Common myeloid progenitor, CD34-positive (primary cell): ENCODE data around the gene NUDT3.

Experiments used
- CTCF ChIA-PET: fragments of 350-600 bp; sonication (Branson Sonifier 250); formaldehyde crosslinking; loops from one replicate; lab custom pipeline; 2021; ENCODE audit warnings: antibody characterized with exemption; lab: Charles Lee
- POLR2A ChIA-PET: fragments of 350-600 bp; sonication (Branson Sonifier 250); formaldehyde crosslinking; loops from one replicate; lab custom pipeline; 2021; ENCODE audit warnings: antibody characterized with exemption; lab: Charles Lee
- DNase-seq, 3 donors: peaks; one replicate each; pipeline versions ENCODE4 v3.0.0 to v3.0.0-alpha.2; 2013
- H3K27ac ChIP-seq, 2 experiments: 1 replicate in 1 of 2; 2 replicates in 1 of 2; pipeline ENCODE4 v1.7.0; 2013; ENCODE audit warnings: inconsistent platforms in 2 of 2, low read length in 2 of 2, mild to moderate bottlenecking in 2 of 2, low read depth in 1 of 2, moderate library complexity in 1 of 2; ENCODE audit not compliant: severe bottlenecking in 2 of 2, insufficient read depth in 1 of 2, poor library complexity in 1 of 2
- H3K27me3 ChIP-seq, 5 experiments: replicated peaks in 2 of 5; 1 replicate in 3 of 5; 2 replicates in 2 of 5; pipeline versions ENCODE4 v1.6.1 to v1.7.0; 2013; ENCODE audit warnings: low read length in 4 of 5, mild to moderate bottlenecking in 2 of 5, moderate library complexity in 2 of 5, inconsistent platforms in 1 of 5; ENCODE audit not compliant: insufficient read depth in 5 of 5, control insufficient read depth in 4 of 5
- H3K36me3 ChIP-seq, 4 experiments: 1 replicate in 2 of 4; 2 replicates in 2 of 4; pipeline versions ENCODE4 v1.6.1 to v1.7.0; 2013; ENCODE audit warnings: low read length in 3 of 4, control low read depth in 1 of 4, mild to moderate bottlenecking in 1 of 4; ENCODE audit not compliant: control insufficient read depth in 4 of 4, insufficient read depth in 4 of 4
- H3K4me1 ChIP-seq, 4 experiments: 1 replicate in 3 of 4; 2 replicates in 1 of 4; pipeline versions ENCODE4 v1.6.1 to v1.7.1; 2013; ENCODE audit warnings: low read length in 3 of 4, mild to moderate bottlenecking in 3 of 4, control low read depth in 1 of 4, inconsistent platforms in 1 of 4, moderate library complexity in 1 of 4; ENCODE audit not compliant: control insufficient read depth in 4 of 4, insufficient read depth in 4 of 4; ENCODE audit errors: control extremely low read depth in 1 of 4
- H3K4me3 ChIP-seq, 7 experiments: 1 replicate in 4 of 7; 2 replicates in 3 of 7; pipeline versions ENCODE4 v1.5.1 to v1.7.0; 2013; ENCODE audit warnings: mild to moderate bottlenecking in 7 of 7, low read length in 6 of 7, moderate library complexity in 6 of 7, inconsistent platforms in 2 of 7, low read depth in 2 of 7, control low read depth in 1 of 7; ENCODE audit not compliant: insufficient read depth in 4 of 7, control insufficient read depth in 1 of 7; ENCODE audit errors: extremely low read depth in 1 of 7
- H3K9me3 ChIP-seq, 5 experiments: 1 replicate in 4 of 5; 2 replicates in 1 of 5; pipeline versions ENCODE4 v1.6.1 to v1.7.1; 2013; ENCODE audit warnings: low read length in 4 of 5, mild to moderate bottlenecking in 2 of 5, inconsistent platforms in 1 of 5, low read depth in 1 of 5, moderate library complexity in 1 of 5; ENCODE audit not compliant: control insufficient read depth in 4 of 5, insufficient read depth in 2 of 5; ENCODE audit errors: control extremely low read depth in 1 of 5
- WGBS: methylation state at CpG from one replicate; pipeline ENCODE4 v1.1.5; 2013; ENCODE audit not compliant: insufficient coverage; 5-methylcytosine and 5-hydroxymethylcytosine counted together

Gene NUDT3

GRCh38 chr6:34321821-34322220 is 70.6 kb downstream of the NUDT3 start:
- no peaks in the 10 kb centered on the region for H3K9me3 ChIP-seq
- no peak overlapping the region for H3K27ac ChIP-seq
- no peaks in the 10 kb centered on the region for H3K27me3 ChIP-seq
- H3K4me3 ChIP-seq = no peak overlapping the region
- POLR2A ChIA-PET = no interaction called here
- H3K4me1 ChIP-seq = peaks cover 3 to 14% (median 11%) of the 10 kb centered on the region in 4 experiments
- CTCF ChIA-PET = interaction anchor here (0.7 to 0.9 kb wide), 2 partner anchors 16 to 94 kb away, joined by 3 read pairs; no protein-coding TSS in a partner anchor
- no peak for DNase-seq
- 100% methylated on average over 4 of the region's 5 CpGs for WGBS
- H3K36me3 ChIP-seq = peaks cover 0 to 3% (median 0%) of the 10 kb centered on the region in 4 experiments

GRCh38 chr6:34319471-34319885 is 73.0 kb downstream of the NUDT3 start:
- POLR2A ChIA-PET = no interaction called here
- peak overlapping the region in 1 of 2 experiments; percentile 73 for H3K27ac ChIP-seq
- WGBS = 100% methylated on average over 2 of the region's 4 CpGs

GRCh38 chr6:34318499-34319470 is 73.7 kb downstream of the NUDT3 start:
- H3K27me3 ChIP-seq = no peaks in the 10 kb centered on the region
- 63% methylated on average over 2 of the region's 4 CpGs for WGBS
- no peaks in the 10 kb centered on the region for H3K9me3 ChIP-seq
- CTCF ChIA-PET = interaction anchor here (1.0 kb wide), 1 partner anchor 10 kb away, joined by 4 read pairs; no protein-coding TSS in a partner anchor
- peaks cover 10 to 33% (median 31%) of the 10 kb centered on the region in 4 experiments for H3K4me1 ChIP-seq
- no peak overlapping the region for H3K4me3 ChIP-seq
- POLR2A ChIA-PET = no interaction called here
- no peak for DNase-seq
- peak overlapping the region in 1 of 2 experiments; percentile 73 for H3K27ac ChIP-seq
- H3K36me3 ChIP-seq = peaks cover 0 to 3% (median 0%) of the 10 kb centered on the region in 4 experiments

More at GRCh38 chr6:34319471-34319885, 73.0 kb downstream of the NUDT3 start:
- peak overlapping the region in 1 of 7 experiments; percentile 3 for H3K4me3 ChIP-seq
- peaks cover 10 to 32% (median 31%) of the 10 kb centered on the region in 4 experiments for H3K4me1 ChIP-seq
- CTCF ChIA-PET = no interaction called here
- H3K36me3 ChIP-seq = peaks cover 0 to 3% (median 0%) of the 10 kb centered on the region in 4 experiments
- no peaks in the 10 kb centered on the region for H3K9me3 ChIP-seq
- H3K27me3 ChIP-seq = no peaks in the 10 kb centered on the region
- DNase-seq = no peak

- POLR2A ChIA-PET = no interaction called here
- DNase-seq = no peak
- Histone ChIP-seq H3K27me3 (no peaks in the 10 kb centered on the region), H3K27ac (peak overlapping the region in 1 of 2 experiments; percentile 73), H3K36me3 (peaks cover 0 to 3% (median 2%) of the 10 kb centered on the region in 4 experiments), H3K9me3 (no peaks in the 10 kb centered on the region), H3K4me3 (no peak overlapping the region), H3K4me1 (peaks cover 10 to 33% (median 31%) of the 10 kb centered on the region in 4 experiments)
- no CpG with 5 or more reads among the region's 3 CpGs for WGBS
- CTCF ChIA-PET = interaction anchor here (1.0 kb wide), 1 partner anchor 9 kb away, joined by 4 read pairs; no protein-coding TSS in a partner anchor
Observed at GRCh38 chr6:34317882-34318498, 74.5 kb downstream of the NUDT3 start.

- H3K27me3 ChIP-seq = no peaks in the 10 kb centered on the region
- no peak overlapping the region for H3K4me3 ChIP-seq
- H3K27ac ChIP-seq = no peak overlapping the region
- POLR2A ChIA-PET = no interaction called here
- H3K9me3 ChIP-seq = no peaks in the 10 kb centered on the region
- CTCF ChIA-PET = interaction anchor here (1.6 to 2.2 kb wide), 2 partner anchors 9 to 21 kb away, joined by 3 to 13 read pairs; no protein-coding TSS in a partner anchor
- DNase-seq = no peak
- H3K36me3 ChIP-seq = peaks cover 0 to 3% (median 2%) of the 10 kb centered on the region in 4 experiments
- WGBS = no CpG with 5 or more reads among the region's 1 CpG
- peaks cover 10 to 33% (median 31%) of the 10 kb centered on the region in 4 experiments for H3K4me1 ChIP-seq
Observed at GRCh38 chr6:34317172-34317477, 75.3 kb downstream of the NUDT3 start.

GRCh38 chr6:34316431-34317171 is 75.9 kb downstream of the NUDT3 start:
- Histone ChIP-seq H3K36me3 (peaks cover 0 to 3% (median 2%) of the 10 kb centered on the region in 4 experiments), H3K4me1 (peaks cover 10 to 33% (median 31%) of the 10 kb centered on the region in 4 experiments), H3K9me3 (no peaks in the 10 kb centered on the region), H3K27me3 (no peaks in the 10 kb centered on the region), H3K4me3 (no peak overlapping the region), H3K27ac (peak overlapping the region; percentile 67 to 86)
- DNase-seq = no peak
- POLR2A ChIA-PET = interaction anchor here (1.2 kb wide), 1 partner anchor 33 kb away, joined by 3 read pairs; no protein-coding TSS in a partner anchor
- CTCF ChIA-PET = interaction anchor here (1.6 to 2.2 kb wide), 2 partner anchors 9 to 22 kb away, joined by 3 to 13 read pairs; no protein-coding TSS in a partner anchor
- 100% methylated on average over 1 of the region's 1 CpG for WGBS
